GM19324 (cell line): ENCODE data around the gene KLHL25.

ENCODE experiments used
- ATAC-seq: cut with Tn5 transposase; IDR thresholded peaks from one replicate; pipeline ENCODE4 v1.9.1; 2021; ENCODE audit warnings: mild to moderate bottlenecking, moderate library complexity; ENCODE audit not compliant: unreplicated experiment, low FRiP score

Gene KLHL25

GRCh38 chr15:85778107-85778776, 16.5 kb downstream of the KLHL25 start:
- no peak for ATAC-seq

GRCh38 chr15:85777250-85778106, 17.2 kb downstream of the KLHL25 start:
- no peak for ATAC-seq

GRCh38 chr15:85773970-85774369, 20.8 kb downstream of the KLHL25 start:
- no peak for ATAC-seq

- no peak for ATAC-seq
Measured at GRCh38 chr15:85773249-85773648, 21.5 kb downstream of the KLHL25 start.

GRCh38 chr15:85772668-85773067, 22.1 kb downstream of the KLHL25 start:
- no peak for ATAC-seq

- no peak for ATAC-seq
Measured at GRCh38 chr15:85771781-85772445, 22.8 kb downstream of the KLHL25 start.

- ATAC-seq: no peak
Measured at GRCh38 chr15:85771271-85771670, 23.5 kb downstream of the KLHL25 start.

GRCh38 chr15:85770096-85771041, 24.4 kb downstream of the KLHL25 start:
- no peak for ATAC-seq

GRCh38 chr15:85769182-85769900, 25.4 kb downstream of the KLHL25 start:
- ATAC-seq: no peak

- ATAC-seq: no peak
Measured at GRCh38 chr15:85768595-85769168, 26.0 kb downstream of the KLHL25 start.

- no peak for ATAC-seq
Measured at GRCh38 chr15:85767785-85768529, 26.8 kb downstream of the KLHL25 start.

- ATAC-seq: no peak
Measured at GRCh38 chr15:85766001-85766831, 28.5 kb downstream of the KLHL25 start.

- no peak for ATAC-seq
Measured at GRCh38 chr15:85764649-85765277, 30.0 kb downstream of the KLHL25 start.

- ATAC-seq: no peak
Measured at GRCh38 chr15:85763673-85764633, 30.8 kb downstream of the KLHL25 start.

- no peak for ATAC-seq
Measured at GRCh38 chr15:85763157-85763556, 31.6 kb downstream of the KLHL25 start.

- ATAC-seq: no peak
Measured at GRCh38 chr15:85762756-85763127, 32.0 kb downstream of the KLHL25 start.
